Liver (tissue), 9 donors: ENCODE results near the gene PCDH9. TPM values are rescaled to one million over a fixed set of nuclear protein-coding genes. Genes with fewer than 3 reads are reported as not detected.

Experiments used
- DNase-seq: peaks from one replicate; pipeline ENCODE4 v3.0.0-alpha.2; 2017; ENCODE audit warnings: low spot score
- H3K27ac ChIP-seq, 2 donors: one replicate each; pipeline ENCODE4 v1.7.0; 2013; ENCODE audit warnings: inconsistent platforms in 2 of 2, low read length in 2 of 2, control low read depth in 1 of 2, low read depth in 1 of 2, mild to moderate bottlenecking in 1 of 2
- H3K27me3 ChIP-seq, 4 donors: one replicate each; pipeline versions ENCODE4 v1.6.1 to v1.7.0; 2013; ENCODE audit warnings: low read length in 3 of 4, inconsistent platforms in 1 of 4, mild to moderate bottlenecking in 1 of 4, moderate library complexity in 1 of 4; ENCODE audit not compliant: control insufficient read depth in 4 of 4, insufficient read depth in 4 of 4
- H3K36me3 ChIP-seq, 4 donors: one replicate each; pipeline versions ENCODE4 v1.6.1 to v1.7.0; 2013; ENCODE audit warnings: low read length in 3 of 4, mild to moderate bottlenecking in 3 of 4, low read depth in 1 of 4, moderate library complexity in 1 of 4; ENCODE audit not compliant: control insufficient read depth in 4 of 4, insufficient read depth in 3 of 4
- H3K4me1 ChIP-seq, 4 donors: one replicate each; pipeline versions ENCODE4 v1.6.1 to v1.7.0; 2013; ENCODE audit warnings: low read length in 3 of 4, mild to moderate bottlenecking in 3 of 4, moderate library complexity in 1 of 4; ENCODE audit not compliant: control insufficient read depth in 4 of 4, insufficient read depth in 4 of 4
- H3K4me3 ChIP-seq, 3 donors: one replicate each; pipeline versions ENCODE4 v1.6.1 to v1.7.0; 2013; ENCODE audit warnings: low read length in 3 of 3, control low read depth in 1 of 3, low read depth in 1 of 3, mild to moderate bottlenecking in 1 of 3
- H3K9ac ChIP-seq, 2 donors: one replicate each; pipeline ENCODE4 v1.7.0; 2013; ENCODE audit warnings: low read length in 2 of 2, mild to moderate bottlenecking in 2 of 2, moderate library complexity in 2 of 2, control low read depth in 1 of 2, low read depth in 1 of 2
- H3K9me3 ChIP-seq, 4 donors: one replicate each; pipeline versions ENCODE4 v1.6.1 to v1.7.0; 2013; ENCODE audit warnings: low read length in 3 of 4; ENCODE audit not compliant: control insufficient read depth in 4 of 4
- EGR1 ChIP-seq, 2 donors: IDR thresholded peaks; 2 replicates each; pipeline ENCODE4 v1.6.1; 2016 to 2018; ENCODE audit warnings: antibody characterized with exemption in 2 of 2, low read depth in 2 of 2
- FOXA1 ChIP-seq: IDR thresholded peaks from 2 replicates; pipeline ENCODE4 v1.6.1; 2016; ENCODE audit warnings: antibody characterized with exemption
- FOXA2 ChIP-seq: IDR thresholded peaks from 2 replicates; pipeline ENCODE4 v1.6.1; 2016; ENCODE audit warnings: antibody characterized with exemption
- GABPA ChIP-seq, 2 donors: IDR thresholded peaks in 1 of 2; conservative IDR thresholded peaks in 1 of 2; 2 replicates each; pipeline ENCODE4 v1.6.1; 2016; ENCODE audit warnings: antibody characterized with exemption in 2 of 2, mild to moderate bottlenecking in 1 of 2, moderate library complexity in 1 of 2
- HNF4A ChIP-seq, 2 donors: conservative IDR thresholded peaks; 2 replicates each; pipeline ENCODE4 v1.6.1; 2016; ENCODE audit warnings: antibody characterized with exemption in 2 of 2, mild to moderate bottlenecking in 2 of 2
- HNF4G ChIP-seq: IDR thresholded peaks from 2 replicates; pipeline ENCODE4 v1.6.1; 2016; ENCODE audit warnings: antibody characterized with exemption
- JUND ChIP-seq, 2 donors: IDR thresholded peaks; 2 replicates each; pipeline ENCODE4 v1.6.1; 2016; ENCODE audit warnings: antibody characterized with exemption in 2 of 2
- MAX ChIP-seq: IDR thresholded peaks from 2 replicates; pipeline ENCODE4 v1.6.1; 2016; ENCODE audit warnings: antibody characterized with exemption
- NR2F2 ChIP-seq: IDR thresholded peaks from 2 replicates; pipeline ENCODE4 v1.6.1; 2016; ENCODE audit warnings: antibody characterized with exemption
- RXRA ChIP-seq, 2 donors: IDR thresholded peaks; 2 replicates each; pipeline ENCODE4 v1.6.1; 2017 to 2018; ENCODE audit warnings: antibody characterized with exemption in 2 of 2, mild to moderate bottlenecking in 1 of 2
- SP1 ChIP-seq: IDR thresholded peaks from 2 replicates; pipeline ENCODE4 v1.6.1; 2018; ENCODE audit warnings: antibody characterized with exemption, mild to moderate bottlenecking
- TAF1 ChIP-seq: conservative IDR thresholded peaks from 2 replicates; pipeline ENCODE4 v1.6.1; 2016; ENCODE audit warnings: antibody characterized with exemption, mild to moderate bottlenecking
- WGBS: extraction: QIAGEN DNeasy Blood & Tissue Kit; methylation state at CpG from one replicate; pipeline ENCODE4 v1.1.7; 2013; 5-methylcytosine and 5-hydroxymethylcytosine counted together
- polyA plus RNA-seq, 2 donors: library from polyadenylated mRNA; stranded (reverse) in 1 of 2; unstranded in 1 of 2; fragments of 200-250 nt in 1 of 2; fragments of >200 nt in 1 of 2; fragmentation: Nextera tagmentation in 1 of 2; extraction: Ambion mirVana in 1 of 2; gene quantifications; one replicate each; pipeline versions ENCODE4 v1.2.1 to v1.2.3, GENCODE V29; 2013 to 2015
- total RNA-seq, 2 donors: library from RNA; depleted of rRNA; stranded (reverse); fragments of >200 nt; gene quantifications; one replicate each; pipeline ENCODE4 v1.2.3, GENCODE V29; 2014
- TF ChIP-seq, protein P1 (sequence below): IDR thresholded peaks from 2 replicates; pipeline ENCODE4 v1.6.1; 2016; ENCODE audit warnings: antibody characterized with exemption
- TF ChIP-seq, protein P2 (sequence below): fragments of 150-350 bp; IDR thresholded peaks from 2 replicates; pipeline ENCODE4 v1.5.1; 2017; ENCODE audit warnings: improper control_type of control experiment, low read depth, low read length; ENCODE audit not compliant: missing input control
- TF ChIP-seq, protein P3 (sequence below): IDR thresholded peaks from 2 replicates; pipeline ENCODE4 v1.6.1; 2016; ENCODE audit warnings: antibody characterized with exemption
- donor health status: healthy.
- donor health status: healthy.
- donor health status: healthy.
- donor health status: healthy.
- donor health status: healthy.

PCDH9 gene
- total and polyA plus RNA-seq, 4 donors, result 0.90 to 4.0 (median 2.2) TPM

DNA sequence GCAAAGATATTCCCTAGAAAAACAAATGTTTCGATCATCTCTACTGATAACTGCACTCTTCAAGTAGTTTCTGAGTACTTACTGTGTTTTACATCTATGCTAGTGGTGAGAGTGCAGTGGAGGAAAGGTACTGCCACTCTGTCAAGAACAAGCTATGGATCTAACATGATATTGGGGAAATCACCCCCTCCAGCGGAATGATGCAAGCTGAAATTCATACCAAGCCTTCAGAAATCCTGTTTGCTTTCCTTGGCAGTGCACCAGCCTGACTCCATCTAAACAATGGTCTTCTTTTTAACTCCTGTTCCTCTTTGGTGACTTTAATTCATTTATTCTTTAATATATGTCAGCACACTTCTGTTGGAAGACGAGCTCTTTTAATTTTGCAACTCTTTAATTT lies 238.0 kb downstream of the PCDH9 start (continued):
- TF ChIP-seq, protein P1, sequence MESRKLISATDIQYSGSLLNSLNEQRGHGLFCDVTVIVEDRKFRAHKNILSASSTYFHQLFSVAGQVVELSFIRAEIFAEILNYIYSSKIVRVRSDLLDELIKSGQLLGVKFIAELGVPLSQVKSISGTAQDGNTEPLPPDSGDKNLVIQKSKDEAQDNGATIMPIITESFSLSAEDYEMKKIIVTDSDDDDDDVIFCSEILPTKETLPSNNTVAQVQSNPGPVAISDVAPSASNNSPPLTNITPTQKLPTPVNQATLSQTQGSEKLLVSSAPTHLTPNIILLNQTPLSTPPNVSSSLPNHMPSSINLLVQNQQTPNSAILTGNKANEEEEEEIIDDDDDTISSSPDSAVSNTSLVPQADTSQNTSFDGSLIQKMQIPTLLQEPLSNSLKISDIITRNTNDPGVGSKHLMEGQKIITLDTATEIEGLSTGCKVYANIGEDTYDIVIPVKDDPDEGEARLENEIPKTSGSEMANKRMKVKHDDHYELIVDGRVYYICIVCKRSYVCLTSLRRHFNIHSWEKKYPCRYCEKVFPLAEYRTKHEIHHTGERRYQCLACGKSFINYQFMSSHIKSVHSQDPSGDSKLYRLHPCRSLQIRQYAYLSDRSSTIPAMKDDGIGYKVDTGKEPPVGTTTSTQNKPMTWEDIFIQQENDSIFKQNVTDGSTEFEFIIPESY, result no peak
- TF ChIP-seq HNF4A (conservative IDR thresholded peaks at IDR 0.05) (no peak), NR2F2 (no peak), HNF4G (no peak), EGR1 (IDR thresholded peaks at IDR 0.05; ENCODE audit: low read depth in 2 of 2) (no peak), RXRA (IDR thresholded peaks at IDR 0.05) (no peak), FOXA1 (no peak)

- Histone ChIP-seq H3K9me3 (no peaks in the 10 kb centered on the region), H3K9ac (no peak overlapping the region), H3K4me3 (no peak overlapping the region), H3K27me3 (no peaks in the 10 kb centered on the region), H3K27ac (no peak overlapping the region), H3K4me1 (no peaks in the 10 kb centered on the region), H3K36me3 (no peaks in the 10 kb centered on the region)
- DNase-seq, result no peak
- TF ChIP-seq MAX (no peak), SP1 (no peak), RXRA (IDR thresholded peaks at IDR 0.05) (no peak), FOXA2 (no peak), HNF4A (conservative IDR thresholded peaks at IDR 0.05) (no peak), HNF4G (no peak), TAF1 (no peak), FOXA1 (no peak), GABPA (IDR thresholded peaks at IDR 0.05 in 1 of 2, conservative IDR thresholded peaks at IDR 0.05 in 1 of 2) (no peak)
- TF ChIP-seq, protein P1, result no peak
- TF ChIP-seq, protein P2, sequence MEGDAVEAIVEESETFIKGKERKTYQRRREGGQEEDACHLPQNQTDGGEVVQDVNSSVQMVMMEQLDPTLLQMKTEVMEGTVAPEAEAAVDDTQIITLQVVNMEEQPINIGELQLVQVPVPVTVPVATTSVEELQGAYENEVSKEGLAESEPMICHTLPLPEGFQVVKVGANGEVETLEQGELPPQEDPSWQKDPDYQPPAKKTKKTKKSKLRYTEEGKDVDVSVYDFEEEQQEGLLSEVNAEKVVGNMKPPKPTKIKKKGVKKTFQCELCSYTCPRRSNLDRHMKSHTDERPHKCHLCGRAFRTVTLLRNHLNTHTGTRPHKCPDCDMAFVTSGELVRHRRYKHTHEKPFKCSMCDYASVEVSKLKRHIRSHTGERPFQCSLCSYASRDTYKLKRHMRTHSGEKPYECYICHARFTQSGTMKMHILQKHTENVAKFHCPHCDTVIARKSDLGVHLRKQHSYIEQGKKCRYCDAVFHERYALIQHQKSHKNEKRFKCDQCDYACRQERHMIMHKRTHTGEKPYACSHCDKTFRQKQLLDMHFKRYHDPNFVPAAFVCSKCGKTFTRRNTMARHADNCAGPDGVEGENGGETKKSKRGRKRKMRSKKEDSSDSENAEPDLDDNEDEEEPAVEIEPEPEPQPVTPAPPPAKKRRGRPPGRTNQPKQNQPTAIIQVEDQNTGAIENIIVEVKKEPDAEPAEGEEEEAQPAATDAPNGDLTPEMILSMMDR, result no peak
- TF ChIP-seq, protein P3, sequence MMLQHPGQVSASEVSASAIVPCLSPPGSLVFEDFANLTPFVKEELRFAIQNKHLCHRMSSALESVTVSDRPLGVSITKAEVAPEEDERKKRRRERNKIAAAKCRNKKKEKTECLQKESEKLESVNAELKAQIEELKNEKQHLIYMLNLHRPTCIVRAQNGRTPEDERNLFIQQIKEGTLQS, result no peak
Measured at GRCh38 chr13:66984241-66984640, 245.9 kb downstream of the PCDH9 start.

DNA sequence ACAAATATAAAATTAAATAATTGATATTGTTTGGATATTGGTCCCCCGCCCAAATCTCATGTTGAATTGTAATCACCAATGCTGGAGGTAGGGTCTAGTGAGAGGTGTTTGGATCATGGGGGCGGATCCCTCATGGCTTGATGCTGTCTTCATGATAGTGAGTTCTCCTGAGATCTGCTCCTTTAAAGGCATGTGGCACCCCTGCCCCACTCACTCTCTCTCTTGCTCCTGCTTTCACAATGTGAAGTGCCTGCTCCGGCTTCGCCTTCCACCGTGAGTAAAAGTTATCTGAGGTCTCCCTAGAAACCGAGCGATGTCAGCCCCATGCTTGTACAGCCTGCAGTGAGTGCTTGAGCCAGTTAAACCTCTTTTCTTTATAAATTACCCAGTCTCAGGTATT lies 248.2 kb downstream of the PCDH9 start:
- Histone ChIP-seq H3K9ac (no peak overlapping the region), H3K27me3 (no peaks in the 10 kb centered on the region), H3K27ac (no peak overlapping the region), H3K4me3 (no peak overlapping the region), H3K36me3 (no peaks in the 10 kb centered on the region), H3K9me3 (no peaks in the 10 kb centered on the region), H3K4me1 (no peaks in the 10 kb centered on the region)
- no peak for TF ChIP-seq JUND (IDR thresholded peaks at IDR 0.05)
- WGBS, result 94% methylated on average over 7 of the region's 7 CpGs
- no peak for DNase-seq
